ENCODE data around the gene NPDC1. TPM values are rescaled to one million over a fixed set of nuclear protein-coding genes. Genes with fewer than 3 reads are reported as not detected.

NPDC1 gene
- total and polyA plus RNA-seq, 7 donors, result 21.4 to 118 (median 60.7) TPM

- H3K36me3 ChIP-seq, result no peaks in the 10 kb centered on the region
- no peak for DNase-seq
- peaks cover 0 to 45% (median 40%) of the 10 kb centered on the region in 4 donors for H3K4me1 ChIP-seq
- TF ChIP-seq EP300 (IDR thresholded peaks at IDR 0.05), result no peak
- TF ChIP-seq POLR2AphosphoS5 (IDR thresholded peaks at IDR 0.05), result no peak
- no peak for TF ChIP-seq CTCF (IDR thresholded peaks at IDR 0.05)
- no peak for TF ChIP-seq POLR2A (IDR thresholded peaks at IDR 0.05)
- 26 to 70% methylated on average over 17 of the region's 17 CpGs for WGBS, 2 donors
- peaks cover 18 to 24% (median 23%) of the 10 kb centered on the region in 3 donors for H3K27me3 ChIP-seq
- H3K9me3 ChIP-seq, result no peaks in the 10 kb centered on the region
- intact Hi-C loops (cut with DNase I), result no loop called here
- no peak overlapping the region for H3K27ac ChIP-seq
- H3K4me3 ChIP-seq, result no peak overlapping the region
Measured at GRCh38 chr9:137056739-137057415, 10.9 kb upstream of the NPDC1 start.

- Histone ChIP-seq H3K27ac (peak overlapping the region; percentile 62 to 69 (median 65)), H3K9me3 (no peaks in the 10 kb centered on the region), H3K4me1 (peaks cover 0 to 45% (median 40%) of the 10 kb centered on the region in 4 donors), H3K27me3 (peaks cover 18 to 36% (median 33%) of the 10 kb centered on the region in 3 donors), H3K36me3 (no peaks in the 10 kb centered on the region), H3K4me3 (no peak overlapping the region)
- 12 to 48% methylated on average over 28 of the region's 28 CpGs for WGBS, 2 donors
- peak in 2 of 4 donors; percentile 23 to 39 for TF ChIP-seq POLR2AphosphoS5 (IDR thresholded peaks at IDR 0.05)
- no peak for TF ChIP-seq CTCF (IDR thresholded peaks at IDR 0.05)
- intact Hi-C loops (cut with DNase I), result no loop called here
- DNase-seq, result peak; percentile 97
Measured at GRCh38 chr9:137055385-137056364, 9.7 kb upstream of the NPDC1 start.

GRCh38 chr9:137054932-137055384 is 9.0 kb upstream of the NPDC1 start:
- TF ChIP-seq POLR2AphosphoS5 (IDR thresholded peaks at IDR 0.05) (no peak), CTCF (IDR thresholded peaks at IDR 0.05) (no peak), EP300 (IDR thresholded peaks at IDR 0.05) (no peak), POLR2A (IDR thresholded peaks at IDR 0.05) (no peak)
- no peak overlapping the region for H3K4me3 ChIP-seq
- peaks cover 0 to 45% (median 40%) of the 10 kb centered on the region in 4 donors for H3K4me1 ChIP-seq
- whole genome bisulfite sequencing, 2 donors, result 22 to 68% methylated on average over 17 of the region's 17 CpGs
- intact Hi-C loops (cut with DNase I), result no loop called here
- DNase-seq, result no peak
- H3K27me3 ChIP-seq, result peaks cover 18 to 43% (median 40%) of the 10 kb centered on the region in 3 donors
- peak overlapping the region; percentile 62 to 69 (median 65) for H3K27ac ChIP-seq
- no peaks in the 10 kb centered on the region for H3K9me3 ChIP-seq
- no peaks in the 10 kb centered on the region for H3K36me3 ChIP-seq

- Histone ChIP-seq H3K4me1 (peaks cover 0 to 47% (median 43%) of the 10 kb centered on the region in 4 donors), H3K9me3 (no peaks in the 10 kb centered on the region), H3K36me3 (no peaks in the 10 kb centered on the region), H3K4me3 (peak within 1 kb of the TSS in 3 of 4 donors; percentile 28 to 35 (median 35)), H3K27me3 (peaks cover 23 to 51% (median 46%) of the 10 kb centered on the region in 3 donors), H3K27ac (peak within 1 kb of the TSS; percentile 62 to 69 (median 65))
- no peak for DNase-seq
- TF ChIP-seq POLR2AphosphoS5 (IDR thresholded peaks at IDR 0.05), result peak in 1 of 4 donors; percentile 22
- TF ChIP-seq CTCF (IDR thresholded peaks at IDR 0.05), result no peak
- peak in 1 of 2 donors; percentile 21 for TF ChIP-seq POLR2A (IDR thresholded peaks at IDR 0.05)
- TF ChIP-seq EP300 (IDR thresholded peaks at IDR 0.05), result no peak
- intact Hi-C loops (cut with DNase I), result no loop called here
- 5 to 17% methylated on average over 90 of the region's 90 CpGs for WGBS, 2 donors
Measured at GRCh38 chr9:137053944-137054931, 8.3 kb upstream of the NPDC1 start, which contains the start of gene ENTPD2. Gene ENTPD2, minus strand, starts transcription at chr9:137054061. Its CDS starts 64 bp downstream, at chr9:137053997.

Measured in sigmoid colon (tissue), 7 donors.